OCI-LY1 (cell line): ENCODE data around the gene SIX2.

Experiments
- H2AFZ ChIP-seq: fragments of 200-600 bp; sonication (generic), shearing (Covaris generic); 2 replicates; pipeline ENCODE4 v1.6.0; 2014; ENCODE audit warnings: antibody characterized with exemption, mild to moderate bottlenecking, low read length
- H3F3A ChIP-seq: fragments of 200-600 bp; sonication (generic), shearing (Covaris generic); 2 replicates; pipeline ENCODE4 v1.6.0; 2014; ENCODE audit warnings: mild to moderate bottlenecking, antibody characterized with exemption, low read length, moderate library complexity; ENCODE audit not compliant: insufficient read depth
- H3K27ac ChIP-seq: fragments of 200-600 bp; sonication (generic); 2 replicates; pipeline ENCODE4 v1.5.1; 2014; ENCODE audit warnings: low read length, mixed run types, mild to moderate bottlenecking, low read depth; ENCODE audit not compliant: poor library complexity, severe bottlenecking
- H3K27me3 ChIP-seq: fragments of 200-600 bp; sonication (generic); 2 replicates; pipeline ENCODE4 v1.6.0; 2014; ENCODE audit warnings: antibody characterized with exemption, mild to moderate bottlenecking, low read length, moderate library complexity; ENCODE audit not compliant: insufficient read depth
- H3K36me3 ChIP-seq: fragments of 200-600 bp; sonication (generic); 2 replicates; pipeline ENCODE4 v1.6.1; 2014; ENCODE audit warnings: mild to moderate bottlenecking, antibody characterized with exemption, low read length, moderate library complexity, mixed read lengths; ENCODE audit not compliant: insufficient read depth
- H3K4me1 ChIP-seq: fragments of 200-600 bp; sonication (generic); 2 replicates; pipeline ENCODE4 v1.5.1; 2014; ENCODE audit warnings: mild to moderate bottlenecking, low read length, moderate library complexity; ENCODE audit not compliant: insufficient read depth, severe bottlenecking
- H3K4me2 ChIP-seq: fragments of 200-600 bp; sonication (generic), shearing (Covaris generic); 2 replicates; pipeline ENCODE4 v1.6.1; 2014; ENCODE audit warnings: low read length
- H3K4me3 ChIP-seq: fragments of 200-600 bp; sonication (generic); 2 replicates; pipeline ENCODE4 v1.5.1; 2014; ENCODE audit warnings: low read length, low read depth, mild to moderate bottlenecking, mixed read lengths; ENCODE audit not compliant: poor library complexity, severe bottlenecking
- H3K79me2 ChIP-seq: fragments of 200-600 bp; shearing (Covaris generic); 2 replicates; pipeline ENCODE4 v1.6.1; 2016; ENCODE audit warnings: mixed run types, low read length, mixed read lengths; ENCODE audit not compliant: insufficient read depth
- H3K9ac ChIP-seq: fragments of 200-600 bp; sonication (generic), shearing (Covaris generic); 2 replicates; pipeline ENCODE4 v1.6.1; 2014; ENCODE audit warnings: mild to moderate bottlenecking, low read length, mixed read lengths
- H3K9me2 ChIP-seq: fragments of 200-600 bp; sonication (generic), shearing (Covaris generic); 2 replicates; pipeline ENCODE4 v1.6.1; 2014; ENCODE audit warnings: low read depth, mild to moderate bottlenecking, low read length, mixed read lengths
- H3K9me3 ChIP-seq: fragments of 200-600 bp; shearing (Covaris generic); 2 replicates; pipeline ENCODE4 v1.6.1; 2014; ENCODE audit warnings: low read length, mixed read lengths
- H4K20me1 ChIP-seq: fragments of 200-600 bp; sonication (generic), shearing (Covaris generic); 2 replicates; pipeline ENCODE4 v1.6.0; 2016; ENCODE audit warnings: mild to moderate bottlenecking, low read length; ENCODE audit not compliant: insufficient read depth
- CTCF ChIP-seq: fragments of 200-600 bp; sonication (generic), shearing (Covaris generic); IDR thresholded peaks from 2 replicates; pipeline ENCODE4 v1.5.1; 2017; ENCODE audit warnings: mild to moderate bottlenecking, antibody characterized with exemption, low read length, moderate library complexity, mixed read lengths
- EZH2 ChIP-seq: fragments of 200-600 bp; sonication (generic), shearing (Covaris generic); IDR thresholded peaks from 2 replicates; pipeline ENCODE4 v1.8.0; 2017; ENCODE audit warnings: borderline replicate concordance, mixed run types, mild to moderate bottlenecking, antibody characterized with exemption, low read length, moderate library complexity, mixed read lengths

SIX2 gene

GRCh38 chr2:45029215-45029614 is 20.0 kb upstream of the SIX2 start:
- H3K27me3 ChIP-seq = no peaks in the 10 kb centered on the region
- no peak overlapping the region for H2AFZ ChIP-seq
- peaks cover 7% of the 10 kb centered on the region for H3K4me1 ChIP-seq

GRCh38 chr2:45028276-45028675 is 19.0 kb upstream of the SIX2 start:
- Histone ChIP-seq H3K27ac (no peak overlapping the region), H3K9ac (no peak overlapping the region), H3F3A (no peaks in the 10 kb centered on the region), H3K27me3 (no peaks in the 10 kb centered on the region), H4K20me1 (no peaks in the 10 kb centered on the region), H3K4me3 (no peak overlapping the region), H3K4me2 (no peak overlapping the region), H3K4me1 (peaks cover 7% of the 10 kb centered on the region), H3K36me3 (no peaks in the 10 kb centered on the region), H2AFZ (no peak overlapping the region), H3K9me2 (no peaks in the 10 kb centered on the region), H3K79me2 (no peaks in the 10 kb centered on the region), H3K9me3 (no peaks in the 10 kb centered on the region)
- TF ChIP-seq CTCF (no peak), EZH2 (no peak)

More at GRCh38 chr2:45029215-45029614, 20.0 kb upstream of the SIX2 start:
- no peak overlapping the region for H3K4me2 ChIP-seq
- TF ChIP-seq EZH2 (no peak), CTCF (no peak)
- no peaks in the 10 kb centered on the region for H3K9me3 ChIP-seq
- H3K9ac ChIP-seq = no peak overlapping the region
- no peaks in the 10 kb centered on the region for H3K9me2 ChIP-seq
- H3F3A ChIP-seq = no peaks in the 10 kb centered on the region
- H3K4me3 ChIP-seq = no peak overlapping the region
- no peaks in the 10 kb centered on the region for H3K79me2 ChIP-seq
- H3K27ac ChIP-seq = no peak overlapping the region
- H3K36me3 ChIP-seq = no peaks in the 10 kb centered on the region
- H4K20me1 ChIP-seq = no peaks in the 10 kb centered on the region

- H3K36me3 ChIP-seq = no peaks in the 10 kb centered on the region
- H3K4me1 ChIP-seq = peaks cover 7% of the 10 kb centered on the region
- H3K27me3 ChIP-seq = no peaks in the 10 kb centered on the region
- H3F3A ChIP-seq = no peaks in the 10 kb centered on the region
- no peak overlapping the region for H3K4me2 ChIP-seq
- TF ChIP-seq CTCF = no peak
- no peak for TF ChIP-seq EZH2
- H4K20me1 ChIP-seq = no peaks in the 10 kb centered on the region
- H3K79me2 ChIP-seq = no peaks in the 10 kb centered on the region
- H3K27ac ChIP-seq = no peak overlapping the region
- no peaks in the 10 kb centered on the region for H3K9me2 ChIP-seq
- H3K9me3 ChIP-seq = no peaks in the 10 kb centered on the region
- H2AFZ ChIP-seq = no peak overlapping the region
- H3K4me3 ChIP-seq = no peak overlapping the region
- H3K9ac ChIP-seq = no peak overlapping the region
Observed at GRCh38 chr2:45026924-45027450, 17.7 kb upstream of the SIX2 start.
